ENCODE results near the gene ZNF624.

DNA sequence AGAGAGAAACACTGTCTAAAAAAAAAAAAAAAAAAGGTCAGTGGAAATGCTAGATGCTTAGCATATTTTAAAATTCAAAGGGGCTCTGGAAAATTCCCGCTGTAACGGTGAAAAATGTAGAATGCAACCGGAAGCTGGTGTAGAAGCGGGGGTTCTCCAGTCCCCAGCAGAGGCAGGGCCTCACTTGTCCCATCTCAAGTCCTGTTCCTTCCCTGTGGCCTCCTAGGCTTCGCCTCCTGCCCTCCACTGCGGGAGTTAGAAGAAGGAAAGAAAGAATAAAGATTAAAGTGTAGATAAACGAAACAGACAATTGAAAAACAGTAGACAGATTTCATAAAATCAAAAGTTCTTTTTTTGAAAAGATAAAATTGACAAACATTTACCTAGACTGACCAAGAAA is 69.9 kb downstream of the ZNF624 start:
- no peak for TF ChIP-seq ZNF274 (IDR thresholded peaks at IDR 0.05; ENCODE audit: low read depth, low read length)
- no peak for TF ChIP-seq SUZ12 (IDR thresholded peaks at IDR 0.05; ENCODE audit: extremely low read depth, insufficient read depth, insufficient read length)
